ENCODE data around the gene GPR179. TPM values are rescaled to one million over a fixed set of nuclear protein-coding genes. Genes with fewer than 3 reads are reported as not detected.

Gene GPR179
- polyA plus RNA-seq (0.01 TPM in 2 of 3 replicates, not detected in the other), polyA minus RNA-seq (0.03 TPM in 1 of 3 replicates, not detected in the others)
- polyA plus RNA-seq (2011; ENCODE audit: low read depth), result not detected
- polyA plus RNA-seq (2011; cell fraction: cytosol; rRNA removed), result not detected in 2 replicates
- 0.04 and 0.05 TPM in 2 replicates for polyA plus RNA-seq (2011; cell fraction: nucleus; rRNA removed)
- polyA plus RNA-seq (2012; ENCODE audit: low replicate concordance), result 0.06 TPM in 1 of 2 replicates, not detected in the other
- polyA minus RNA-seq (2011; cell fraction: cytosol; rRNA and poly(A)+ RNA removed), result not detected
- polyA minus RNA-seq (2011; cell fraction: nucleus; rRNA and poly(A)+ RNA removed), result not detected in 2 replicates

GRCh38 chr17:38343608-38344419, at the start of gene GPR179:
Gene GPR179 (minus strand): TSS chr17:38343956. CDS start chr17:38343789, 167 bp downstream.
- H3K27ac ChIP-seq (ENCODE audit: control insufficient read depth, insufficient read depth, low read length), result no peak within 1 kb of the TSS
- H2AFZ ChIP-seq (ENCODE audit: control insufficient read depth, low read length), result no peak within 1 kb of the TSS
- H3K27me3 ChIP-seq (ENCODE audit: control insufficient read depth, extremely low read depth, insufficient read depth, low read length), result peaks cover 7% of the 10 kb centered on the region
- DNase-seq (ENCODE audit: low read depth, low spot score), result no peak
- no peaks in the 10 kb centered on the region for H3K9me3 ChIP-seq (ENCODE audit: control insufficient read depth, low read depth, low read length)
- no peak for FAIRE-seq
- no peaks in the 10 kb centered on the region for H4K20me1 ChIP-seq (ENCODE audit: control insufficient read depth, extremely low read depth, insufficient read depth, low read length)
- no peak within 1 kb of the TSS for H3K9ac ChIP-seq (ENCODE audit: control insufficient read depth, extremely low read depth, insufficient read depth, low read length)
- TF ChIP-seq CTCF (optimal IDR thresholded peaks at IDR 0.05 in 1 of 3, IDR thresholded peaks at IDR 0.05 in 1 of 3, conservative IDR thresholded peaks at IDR 0.05 in 1 of 3; ENCODE audit: extremely low read depth in 1 of 3, insufficient read depth in 2 of 3, low read length in 3 of 3) (no peak), EZH2 (IDR thresholded peaks at IDR 0.05; ENCODE audit: low read length) (no peak)
- no peak within 1 kb of the TSS for H3K4me3 ChIP-seq (ENCODE audit: control insufficient read depth in 2 of 3, extremely low read depth in 1 of 3, insufficient read depth in 2 of 3, low read depth in 1 of 3, low read length in 3 of 3)
- no peaks in the 10 kb centered on the region for H3K79me2 ChIP-seq (ENCODE audit: control insufficient read depth, insufficient read depth, low read length)
- peaks cover 4% of the 10 kb centered on the region for H3K4me1 ChIP-seq (ENCODE audit: control insufficient read depth, extremely low read depth, insufficient read depth, low read length)
- no peaks in the 10 kb centered on the region for H3K9me1 ChIP-seq (ENCODE audit: control insufficient read depth, extremely low read depth, insufficient read depth, low read length)
- H3K36me3 ChIP-seq (ENCODE audit: control insufficient read depth in 2 of 2, extremely low read depth in 1 of 2, insufficient read depth in 2 of 2, low read length in 2 of 2), result no peaks in the 10 kb centered on the region
- no peak within 1 kb of the TSS for H3K4me2 ChIP-seq (ENCODE audit: control insufficient read depth, extremely low read depth, insufficient read depth, low read depth, low read length)
- dilution Hi-C loops (cut with MboI; ENCODE audit: extremely low pct_ligation_motif_present, low sequenced_read_pairs), result no loop called here

- Histone ChIP-seq H2AFZ (ENCODE audit: control insufficient read depth, low read length) (no peak overlapping the region), H3K79me2 (ENCODE audit: control insufficient read depth, insufficient read depth, low read length) (no peaks in the 10 kb centered on the region), H3K4me3 (ENCODE audit: control insufficient read depth in 2 of 3, extremely low read depth in 1 of 3, insufficient read depth in 2 of 3, low read depth in 1 of 3, low read length in 3 of 3) (no peak overlapping the region), H3K36me3 (ENCODE audit: control insufficient read depth in 2 of 2, extremely low read depth in 1 of 2, insufficient read depth in 2 of 2, low read length in 2 of 2) (peaks cover 7% of the 10 kb centered on the region in 2 experiments), H4K20me1 (ENCODE audit: control insufficient read depth, extremely low read depth, insufficient read depth, low read length) (no peaks in the 10 kb centered on the region), H3K9me1 (ENCODE audit: control insufficient read depth, extremely low read depth, insufficient read depth, low read length) (peaks cover 4% of the 10 kb centered on the region), H3K4me2 (ENCODE audit: control insufficient read depth, extremely low read depth, insufficient read depth, low read depth, low read length) (no peak overlapping the region), H3K27me3 (ENCODE audit: control insufficient read depth, extremely low read depth, insufficient read depth, low read length) (no peaks in the 10 kb centered on the region), H3K9me3 (ENCODE audit: control insufficient read depth, low read depth, low read length) (no peaks in the 10 kb centered on the region), H3K4me1 (ENCODE audit: control insufficient read depth, extremely low read depth, insufficient read depth, low read length) (no peaks in the 10 kb centered on the region), H3K9ac (ENCODE audit: control insufficient read depth, extremely low read depth, insufficient read depth, low read length) (no peak overlapping the region), H3K27ac (ENCODE audit: control insufficient read depth, insufficient read depth, low read length) (no peak overlapping the region)
- dilution Hi-C loops (cut with MboI; ENCODE audit: extremely low pct_ligation_motif_present, low sequenced_read_pairs), result no loop called here
- TF ChIP-seq EZH2 (IDR thresholded peaks at IDR 0.05; ENCODE audit: low read length), result no peak
- TF ChIP-seq CTCF (optimal IDR thresholded peaks at IDR 0.05 in 1 of 3, IDR thresholded peaks at IDR 0.05 in 1 of 3, conservative IDR thresholded peaks at IDR 0.05 in 1 of 3; ENCODE audit: extremely low read depth in 1 of 3, insufficient read depth in 2 of 3, low read length in 3 of 3), result no peak
- no peak for FAIRE-seq
- no peak for DNase-seq (ENCODE audit: low read depth, low spot score)
Measured at GRCh38 chr17:38379448-38379847, 35.7 kb upstream of the GPR179 start.
